ENCODE results near the gene UGT1A10. TPM values are rescaled to one million over a fixed set of nuclear protein-coding genes. Genes with fewer than 3 reads are reported as not detected.

The UGT1A10 gene
- total and polyA plus RNA-seq, 10 of the 15 experiments (the other 5 are each of a cell fraction or from before 2014, with no cell fraction given): not detected

- H3K36me3 ChIP-seq (ENCODE audit: control insufficient read depth in 2 of 2, insufficient read depth in 2 of 2, low read length in 1 of 2): no peaks in the 10 kb centered on the region
- no peaks in the 10 kb centered on the region for H3K4me1 ChIP-seq (ENCODE audit: control insufficient read depth, insufficient read depth, low read length)
- no peak for ATAC-seq
- ChIA-PET POLR2A (no interaction called here), CTCF (interaction anchor here (0.7 to 2.0 kb wide), 5 partner anchors 9 to 309 kb away, joined by 3 to 10 read pairs (median 3); no protein-coding TSS in a partner anchor), RAD21 (ENCODE audit: unreplicated experiment) (no interaction called here), SMC1A (ENCODE audit: uncharacterized antibody, unreplicated experiment) (interaction anchor here (2.2 kb wide), 1 partner anchor 307 kb away, joined by 10 read pairs; no protein-coding TSS in a partner anchor)
- no peak within 1 kb of the TSS for H3K27ac ChIP-seq (ENCODE audit: control insufficient read depth, insufficient read depth)
- no peak within 1 kb of the TSS for H3K9ac ChIP-seq (ENCODE audit: control insufficient read depth, insufficient read depth, low read length)
- no peak for FAIRE-seq
- intact Hi-C loops (cut with micrococcal nuclease; ENCODE audit: unreplicated experiment): loop anchor here (10.0 kb wide), 1 partner anchor 228 kb away; no protein-coding TSS in a partner anchor
- no peak for DNase-seq (ENCODE audit: low read depth, low spot score)
- TF ChIP-seq BMI1 (IDR thresholded peaks at IDR 0.05; ENCODE audit: borderline replicate concordance) (no peak), STAT3 (IDR thresholded peaks at IDR 0.05; ENCODE audit: low read depth, low read length) (no peak), IRF5 (IDR thresholded peaks at IDR 0.05; ENCODE audit: borderline replicate concordance) (no peak), ZNF384 (IDR thresholded peaks at IDR 0.05; ENCODE audit: borderline replicate concordance, low read depth, low read length) (no peak), ASH2L (IDR thresholded peaks at IDR 0.05; ENCODE audit: borderline replicate concordance, low read depth) (no peak), SMARCA5 (IDR thresholded peaks at IDR 0.05) (no peak), MYB (IDR thresholded peaks at IDR 0.05; ENCODE audit: borderline replicate concordance, low read depth, low read length) (no peak), SREBF2 (IDR thresholded peaks at IDR 0.05; ENCODE audit: low read length) (no peak), SIX5 (IDR thresholded peaks at IDR 0.05; ENCODE audit: low read depth, low read length, severe bottlenecking) (no peak), SMC3 (IDR thresholded peaks at IDR 0.05; ENCODE audit: borderline replicate concordance, low read length) (no peak), CBX3 (IDR thresholded peaks at IDR 0.05; ENCODE audit: borderline replicate concordance, low read depth) (no peak), POLR2AphosphoS2 (IDR thresholded peaks at IDR 0.05; ENCODE audit: low read depth, low read length) (no peak), JUNB (IDR thresholded peaks at IDR 0.05) (no peak), NFXL1 (IDR thresholded peaks at IDR 0.05; ENCODE audit: borderline replicate concordance) (no peak)
- TF ChIP-seq, protein P1, sequence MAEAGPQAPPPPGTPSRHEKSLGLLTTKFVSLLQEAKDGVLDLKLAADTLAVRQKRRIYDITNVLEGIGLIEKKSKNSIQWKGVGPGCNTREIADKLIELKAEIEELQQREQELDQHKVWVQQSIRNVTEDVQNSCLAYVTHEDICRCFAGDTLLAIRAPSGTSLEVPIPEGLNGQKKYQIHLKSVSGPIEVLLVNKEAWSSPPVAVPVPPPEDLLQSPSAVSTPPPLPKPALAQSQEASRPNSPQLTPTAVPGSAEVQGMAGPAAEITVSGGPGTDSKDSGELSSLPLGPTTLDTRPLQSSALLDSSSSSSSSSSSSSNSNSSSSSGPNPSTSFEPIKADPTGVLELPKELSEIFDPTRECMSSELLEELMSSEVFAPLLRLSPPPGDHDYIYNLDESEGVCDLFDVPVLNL (IDR thresholded peaks at IDR 0.05; ENCODE audit: low read depth, low read length): no peak
- TF ChIP-seq, protein P2, sequence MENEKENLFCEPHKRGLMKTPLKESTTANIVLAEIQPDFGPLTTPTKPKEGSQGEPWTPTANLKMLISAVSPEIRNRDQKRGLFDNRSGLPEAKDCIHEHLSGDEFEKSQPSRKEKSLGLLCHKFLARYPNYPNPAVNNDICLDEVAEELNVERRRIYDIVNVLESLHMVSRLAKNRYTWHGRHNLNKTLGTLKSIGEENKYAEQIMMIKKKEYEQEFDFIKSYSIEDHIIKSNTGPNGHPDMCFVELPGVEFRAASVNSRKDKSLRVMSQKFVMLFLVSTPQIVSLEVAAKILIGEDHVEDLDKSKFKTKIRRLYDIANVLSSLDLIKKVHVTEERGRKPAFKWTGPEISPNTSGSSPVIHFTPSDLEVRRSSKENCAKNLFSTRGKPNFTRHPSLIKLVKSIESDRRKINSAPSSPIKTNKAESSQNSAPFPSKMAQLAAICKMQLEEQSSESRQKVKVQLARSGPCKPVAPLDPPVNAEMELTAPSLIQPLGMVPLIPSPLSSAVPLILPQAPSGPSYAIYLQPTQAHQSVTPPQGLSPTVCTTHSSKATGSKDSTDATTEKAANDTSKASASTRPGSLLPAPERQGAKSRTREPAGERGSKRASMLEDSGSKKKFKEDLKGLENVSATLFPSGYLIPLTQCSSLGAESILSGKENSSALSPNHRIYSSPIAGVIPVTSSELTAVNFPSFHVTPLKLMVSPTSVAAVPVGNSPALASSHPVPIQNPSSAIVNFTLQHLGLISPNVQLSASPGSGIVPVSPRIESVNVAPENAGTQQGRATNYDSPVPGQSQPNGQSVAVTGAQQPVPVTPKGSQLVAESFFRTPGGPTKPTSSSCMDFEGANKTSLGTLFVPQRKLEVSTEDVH (IDR thresholded peaks at IDR 0.05; ENCODE audit: low read depth, partially characterized antibody): no peak
- H3K4me2 ChIP-seq (ENCODE audit: control insufficient read depth, insufficient read depth): no peak within 1 kb of the TSS
- H3K27me3 ChIP-seq (replicated peaks in 1 of 2; ENCODE audit: control insufficient read depth in 2 of 2, insufficient read depth in 2 of 2, low read length in 1 of 2): peaks cover 0 to 4% of the 10 kb centered on the region in 2 experiments; a peak in 2 of 4 replicates
- in situ Hi-C loops (cut with MboI): no loop called here
- H3K9me3 ChIP-seq (replicated peaks; ENCODE audit: control insufficient read depth, insufficient read depth, low read length): no peaks in the 10 kb centered on the region; the same call in 1 of the 3 replicates
- H2AFZ ChIP-seq (ENCODE audit: control insufficient read depth, low read depth, low read length): no peak within 1 kb of the TSS
- BruUV-seq (replicated peaks): no TSS peak
- 49% methylated on average over 14 of the region's 14 CpGs for WGBS (ENCODE audit: insufficient coverage, insufficient replicate concordance, low lambda C conversion rate, missing lambda C conversion rate)
- H3K4me3 ChIP-seq: no peak within 1 kb of the TSS
- no peaks in the 10 kb centered on the region for H4K20me1 ChIP-seq (ENCODE audit: control insufficient read depth, insufficient read depth)
- no peaks in the 10 kb centered on the region for H3K79me2 ChIP-seq (ENCODE audit: control insufficient read depth, insufficient read depth, low read length)
Measured at GRCh38 chr2:233712611-233713261, 76.5 kb downstream of the UGT1A10 start, which contains the start of gene UGT1A5. TSS of gene UGT1A5 (plus strand) at chr2:233712907. CDS start at chr2:233712992, 85 bp downstream.

All from GM12878 (cell line).